Trophoblast cell (in vitro differentiated cells and primary cell): ENCODE results near the gene TRPC6.
"Not testable (repeated sequence)": the region's sequence is repeated elsewhere in the genome, so short reads cannot be mapped to it uniquely, and the experiment has no call there.

ENCODE experiments used
- DNase-seq, 2 donors: peaks; one replicate each; pipeline ENCODE4 v3.0.0-alpha.2; 2016
- H2AFZ ChIP-seq: 2 replicates; pipeline ENCODE4 v1.6.1; 2013; ENCODE audit warnings: low read length, moderate library complexity, mild to moderate bottlenecking; ENCODE audit not compliant: insufficient read depth, poor library complexity
- H2AK5ac ChIP-seq: 2 replicates; pipeline ENCODE4 v1.6.1; 2013; ENCODE audit warnings: mild to moderate bottlenecking, low read length
- H2BK120ac ChIP-seq: 2 replicates; pipeline ENCODE4 v1.6.1; 2013; ENCODE audit warnings: low read length, mild to moderate bottlenecking, moderate library complexity; ENCODE audit not compliant: insufficient read depth, poor library complexity
- H2BK12ac ChIP-seq: 2 replicates; pipeline ENCODE4 v1.6.1; 2013; ENCODE audit warnings: mild to moderate bottlenecking, low read length, moderate library complexity
- H2BK5ac ChIP-seq: 2 replicates; pipeline ENCODE4 v1.6.1; 2013; ENCODE audit warnings: low read length, low read depth, moderate library complexity, mild to moderate bottlenecking; ENCODE audit not compliant: poor library complexity
- H3K14ac ChIP-seq: 2 replicates; pipeline ENCODE4 v1.6.1; 2013; ENCODE audit warnings: mild to moderate bottlenecking, low read length
- H3K18ac ChIP-seq: 2 replicates; pipeline ENCODE4 v1.6.1; 2013; ENCODE audit warnings: mild to moderate bottlenecking, low read length
- H3K23ac ChIP-seq: 2 replicates; pipeline ENCODE4 v1.6.1; 2013; ENCODE audit warnings: low read length
- H3K27ac ChIP-seq: 2 replicates; pipeline ENCODE4 v1.5.1; 2013; ENCODE audit warnings: low read depth, mild to moderate bottlenecking, inconsistent platforms, low read length, moderate library complexity
- H3K27me3 ChIP-seq: 2 replicates; pipeline ENCODE4 v1.6.1; 2013; ENCODE audit warnings: inconsistent platforms, mild to moderate bottlenecking, low read length, moderate library complexity; ENCODE audit not compliant: insufficient read depth
- H3K36me3 ChIP-seq, 2 experiments: 1 replicate in 1 of 2; 2 replicates in 1 of 2; pipeline ENCODE4 v1.6.1; 2013; ENCODE audit warnings: low read length in 2 of 2, mild to moderate bottlenecking in 2 of 2, moderate library complexity in 1 of 2; ENCODE audit not compliant: insufficient read depth in 2 of 2, control insufficient read depth in 1 of 2
- H3K4ac ChIP-seq: 2 replicates; pipeline ENCODE4 v1.6.1; 2013; ENCODE audit warnings: low read depth, mild to moderate bottlenecking, low read length, moderate library complexity
- H3K4me1 ChIP-seq, 2 experiments: 1 replicate in 1 of 2; 2 replicates in 1 of 2; pipeline ENCODE4 v1.6.1; 2013; ENCODE audit warnings: low read length in 2 of 2, mild to moderate bottlenecking in 2 of 2, moderate library complexity in 1 of 2; ENCODE audit not compliant: insufficient read depth in 2 of 2, control insufficient read depth in 1 of 2
- H3K4me2 ChIP-seq: 2 replicates; pipeline ENCODE4 v1.6.1; 2013; ENCODE audit warnings: inconsistent platforms, mild to moderate bottlenecking, low read length, moderate library complexity
- H3K4me3 ChIP-seq: 2 replicates; pipeline ENCODE4 v1.5.1; 2013; ENCODE audit warnings: mild to moderate bottlenecking, low read depth, low read length, inconsistent platforms
- H3K79me1 ChIP-seq: one replicate; pipeline ENCODE4 v1.6.1; 2013; ENCODE audit warnings: low read length
- H3K79me2 ChIP-seq: 2 replicates; pipeline ENCODE4 v1.6.1; 2013; ENCODE audit warnings: low read length, mild to moderate bottlenecking; ENCODE audit not compliant: control insufficient read depth, insufficient read depth, poor library complexity
- H3K9ac ChIP-seq: 2 replicates; pipeline ENCODE4 v1.6.1; 2013; ENCODE audit warnings: mild to moderate bottlenecking, low read length
- H3K9me3 ChIP-seq: 2 replicates; pipeline ENCODE4 v1.6.1; 2013; ENCODE audit warnings: low read depth, mild to moderate bottlenecking, control low read depth, inconsistent platforms, low read length; ENCODE audit not compliant: insufficient read depth
- H4K12ac ChIP-seq: 2 replicates; pipeline ENCODE4 v1.6.1; 2013; ENCODE audit warnings: low read depth, mild to moderate bottlenecking, low read length, moderate library complexity
- H4K8ac ChIP-seq: 2 replicates; pipeline ENCODE4 v1.6.1; 2013; ENCODE audit warnings: low read depth, mild to moderate bottlenecking, low read length, moderate library complexity
- H4K91ac ChIP-seq: one replicate; pipeline ENCODE4 v1.6.1; 2013; ENCODE audit warnings: low read depth, mild to moderate bottlenecking, low read length, moderate library complexity
- WGBS: extraction: QIAGEN DNeasy Blood & Tissue Kit; methylation state at CpG from one replicate; pipeline ENCODE4 v1.1.7; 2013; ENCODE audit warnings: missing lambda C conversion rate; ENCODE audit not compliant: insufficient read length, insufficient coverage; ENCODE audit errors: extremely low coverage; 5-methylcytosine and 5-hydroxymethylcytosine counted together

The TRPC6 gene

DNA sequence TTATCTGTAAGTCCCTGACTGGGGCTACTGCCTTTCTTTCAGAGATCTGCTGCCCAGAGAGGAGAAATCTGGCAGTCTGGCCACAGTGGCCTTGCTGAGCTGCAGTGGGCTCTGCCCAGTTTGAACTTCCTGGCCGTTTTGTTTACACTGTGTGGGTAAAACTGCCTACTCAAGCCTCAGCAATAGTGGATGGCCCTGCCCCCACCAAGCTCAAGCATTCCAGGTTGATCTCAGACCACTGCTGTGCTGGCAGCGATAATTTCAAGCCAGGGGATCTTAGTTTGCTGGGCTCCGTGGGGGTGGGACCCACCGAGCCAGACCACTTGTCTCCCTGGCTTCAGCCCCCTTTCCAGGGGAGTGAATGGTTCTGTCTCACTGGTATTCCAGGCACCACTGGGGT is 117.5 kb downstream of the TRPC6 start:
- Histone ChIP-seq H3K23ac (no peak overlapping the region), H3K79me2 (no peaks in the 10 kb centered on the region), H3K9ac (no peak overlapping the region), H4K91ac (no peak overlapping the region), H4K12ac (no peak overlapping the region), H3K4me2 (no peak overlapping the region), H3K79me1 (no peaks in the 10 kb centered on the region), H4K8ac (no peak overlapping the region), H3K9me3 (no peaks in the 10 kb centered on the region), H2AK5ac (no peak overlapping the region), H3K4me1 (no peaks in the 10 kb centered on the region), H3K27ac (no peak overlapping the region), H2BK12ac (no peak overlapping the region), H3K18ac (no peak overlapping the region), H3K4me3 (no peak overlapping the region), H3K27me3 (no peaks in the 10 kb centered on the region), H3K36me3 (no peaks in the 10 kb centered on the region), H3K4ac (no peak overlapping the region), H2BK5ac (no peak overlapping the region), H3K14ac (no peak overlapping the region), H2AFZ (no peak overlapping the region), H2BK120ac (no peak overlapping the region)
- no CpG with 5 or more reads among the region's 4 CpGs for WGBS
- no peak for DNase-seq

DNA sequence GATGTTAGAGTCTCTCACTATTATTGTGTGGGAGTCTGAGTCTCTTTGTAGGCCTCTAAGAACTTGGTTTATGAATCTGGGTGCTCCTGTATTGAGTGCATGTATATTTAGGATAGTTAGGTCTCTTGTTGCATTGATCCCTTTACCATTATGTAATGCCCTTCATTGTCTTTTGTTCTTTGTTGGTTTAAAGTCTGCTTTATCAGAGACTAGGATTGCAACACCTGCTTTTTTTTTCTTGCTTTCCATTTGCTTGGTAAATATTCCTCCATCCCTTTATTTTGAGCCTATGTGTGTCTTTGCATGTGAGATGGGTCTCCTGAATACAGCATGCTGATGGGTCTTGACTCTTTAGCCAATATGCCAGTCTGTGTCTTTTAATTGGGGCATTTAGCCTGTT is 119.4 kb downstream of the TRPC6 start:
- not testable (repeated sequence) for H3K4me1 ChIP-seq

DNA sequence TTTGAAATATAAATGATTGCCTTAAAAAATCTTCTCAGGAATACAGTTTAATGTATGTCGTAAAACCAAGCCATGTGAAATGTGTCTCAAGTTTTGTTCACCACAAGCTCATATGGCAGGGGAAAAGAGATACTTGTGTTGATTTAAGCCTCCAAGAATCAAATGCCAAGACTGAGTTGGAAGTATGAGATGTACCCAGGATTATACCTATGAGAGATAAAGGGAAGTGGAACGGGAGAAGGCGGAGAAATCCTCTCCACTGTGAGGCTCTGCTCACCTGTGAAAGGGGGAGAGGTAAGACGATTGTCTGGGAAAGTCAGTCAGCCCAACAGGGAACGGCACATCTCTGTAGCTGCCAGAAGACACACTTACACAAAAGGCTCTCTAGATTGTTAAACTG is 124.8 kb downstream of the TRPC6 start:
- Histone ChIP-seq H3K23ac (no peak overlapping the region), H4K91ac (no peak overlapping the region), H4K12ac (no peak overlapping the region), H2AK5ac (no peak overlapping the region), H3K9me3 (no peaks in the 10 kb centered on the region), H2BK12ac (no peak overlapping the region), H3K79me2 (no peaks in the 10 kb centered on the region), H3K14ac (no peak overlapping the region), H3K4me2 (no peak overlapping the region), H3K79me1 (no peaks in the 10 kb centered on the region), H3K27me3 (no peaks in the 10 kb centered on the region), H2BK5ac (no peak overlapping the region), H2BK120ac (no peak overlapping the region), H3K4me3 (no peak overlapping the region), H4K8ac (no peak overlapping the region), H3K9ac (no peak overlapping the region), H3K18ac (no peak overlapping the region), H3K36me3 (no peaks in the 10 kb centered on the region), H3K4me1 (no peaks in the 10 kb centered on the region), H2AFZ (no peak overlapping the region), H3K4ac (no peak overlapping the region), H3K27ac (no peak overlapping the region)
- no peak for DNase-seq
- no CpG with 5 or more reads among the region's 5 CpGs for WGBS

More for the DNA sequence above, 119.4 kb downstream of the TRPC6 start:
- H3K4me3 ChIP-seq, H4K8ac ChIP-seq, H2AK5ac ChIP-seq, H3K18ac ChIP-seq, H3K27me3 ChIP-seq, H3K27ac ChIP-seq, H3K36me3 ChIP-seq, H2BK12ac ChIP-seq, DNase-seq, H3K23ac ChIP-seq, H4K91ac ChIP-seq, H3K79me2 ChIP-seq, H3K79me1 ChIP-seq, H2BK5ac ChIP-seq, H3K14ac ChIP-seq, H2AFZ ChIP-seq, H3K9me3 ChIP-seq, H3K4ac ChIP-seq, H2BK120ac ChIP-seq, H4K12ac ChIP-seq, H3K9ac ChIP-seq, H3K4me2 ChIP-seq: not testable (repeated sequence)

DNA sequence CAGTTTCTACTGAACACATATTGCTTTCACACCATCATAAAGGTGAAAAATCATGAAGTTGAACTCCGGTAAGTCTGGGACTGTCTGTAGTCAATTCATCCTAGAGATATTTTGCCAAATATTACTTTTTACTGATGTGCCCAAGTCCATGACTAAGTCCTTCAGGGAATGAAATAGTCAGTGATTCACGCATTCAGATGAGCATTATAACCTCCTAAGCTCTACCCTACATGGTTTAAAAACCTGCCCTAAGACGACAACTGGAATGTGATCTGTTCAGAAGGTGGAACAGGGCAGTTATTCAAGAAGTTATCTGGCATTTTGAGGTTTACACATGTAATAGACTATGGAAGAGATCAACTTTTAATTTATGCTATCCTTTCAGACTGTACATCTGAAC is 125.6 kb downstream of the TRPC6 start:
- H2BK5ac ChIP-seq, result no peak overlapping the region
- H2AFZ ChIP-seq, result no peak overlapping the region
- H4K12ac ChIP-seq, result no peak overlapping the region
- no peak overlapping the region for H2BK120ac ChIP-seq
- no peak overlapping the region for H2BK12ac ChIP-seq
- H3K79me1 ChIP-seq, result no peaks in the 10 kb centered on the region
- H3K27me3 ChIP-seq, result no peaks in the 10 kb centered on the region
- H3K18ac ChIP-seq, result no peak overlapping the region
- H3K4ac ChIP-seq, result no peak overlapping the region
- H3K9ac ChIP-seq, result no peak overlapping the region
- no peaks in the 10 kb centered on the region for H3K4me1 ChIP-seq
- H3K36me3 ChIP-seq, result no peaks in the 10 kb centered on the region
- H3K4me2 ChIP-seq, result no peak overlapping the region
- no peak overlapping the region for H3K4me3 ChIP-seq
- no peak overlapping the region for H2AK5ac ChIP-seq
- H3K79me2 ChIP-seq, result no peaks in the 10 kb centered on the region
- WGBS, result no CpG with 5 or more reads among the region's 3 CpGs
- H4K8ac ChIP-seq, result no peak overlapping the region
- no peak overlapping the region for H3K14ac ChIP-seq
- no peak overlapping the region for H3K23ac ChIP-seq
- no peaks in the 10 kb centered on the region for H3K9me3 ChIP-seq
- no peak overlapping the region for H3K27ac ChIP-seq
- DNase-seq, result no peak
- no peak overlapping the region for H4K91ac ChIP-seq
